Uterus (tissue), 4 donors: ENCODE data around the gene SPON1. TPM values are rescaled to one million over a fixed set of nuclear protein-coding genes. Genes with fewer than 3 reads are reported as not detected.
A peak's percentile ranks its signal among the peaks of the same experiment; 100 is the strongest.

ENCODE experiments used
- DNase-seq, 2 donors: peaks; one replicate each; pipeline ENCODE4 v3.0.0-alpha.2; 2019 to 2020
- H3K27ac ChIP-seq, 2 donors: fragments of 200-600 bp; sonication (generic); 1 replicate in 1 of 2; 2 replicates in 1 of 2; pipeline ENCODE4 v1.5.1; 2016 to 2018
- H3K27me3 ChIP-seq, 2 donors: fragments of 200-600 bp; sonication (generic); one replicate each; pipeline ENCODE4 v1.5.1; 2018 to 2019; ENCODE audit warnings: control low read depth in 1 of 2
- H3K36me3 ChIP-seq, 2 donors: fragments of 200-600 bp; sonication (generic); one replicate each; pipeline ENCODE4 v1.5.1; 2019; ENCODE audit warnings: control low read depth in 1 of 2
- H3K4me1 ChIP-seq, 2 donors: fragments of 200-600 bp; sonication (generic); one replicate each; pipeline ENCODE4 v1.5.1; 2018 to 2019; ENCODE audit warnings: control low read depth in 1 of 2
- H3K4me3 ChIP-seq, 2 donors: fragments of 200-600 bp; sonication (generic); 1 replicate in 1 of 2; 2 replicates in 1 of 2; pipeline ENCODE4 v1.5.1; 2018 to 2019; ENCODE audit warnings: mild to moderate bottlenecking in 1 of 2
- H3K9me3 ChIP-seq, 2 donors: fragments of 200-600 bp; sonication (generic); one replicate each; pipeline ENCODE4 v1.5.1; 2019; ENCODE audit warnings: control low read depth in 1 of 2
- POLR2A ChIP-seq, 2 donors: fragments of 450-650 bp; IDR thresholded peaks; one replicate each; pipeline ENCODE4 v1.6.1; 2016; ENCODE audit warnings: antibody characterized with exemption in 2 of 2, mild to moderate bottlenecking in 1 of 2, moderate library complexity in 1 of 2
- intact Hi-C: fragments of 100-400 bp; cut with DNase I; formaldehyde crosslinking; loops from one replicate; pipeline ENCODE4 v1.15.1; 2023; ENCODE audit warnings: low total_unique reads
- total RNA-seq, 4 donors: library from RNA; depleted of rRNA in 3 of 4; stranded (reverse); fragments of >200 nt in 3 of 4; gene quantifications; one replicate each; pipeline versions ENCODE4 v1.1.0 to v1.2.4, GENCODE V29; 2014 to 2023
- TF ChIP-seq, protein P1 (sequence below), 4 experiments: fragments of 200-600 bp in 2 of 4; fragments of 450-650 bp in 2 of 4; sonication (generic) in 2 of 4; IDR thresholded peaks; one replicate each; pipeline ENCODE4 v1.5.1; 2016 to 2019; ENCODE audit warnings: antibody characterized with exemption in 4 of 4, mild to moderate bottlenecking in 2 of 4, moderate library complexity in 1 of 4
- donor health status: DM: yes; HTN: yes; CAD: no.

SPON1 gene
- total RNA-seq, 4 donors from 2014 or later, result 18.8 to 139 (median 28.8) TPM

DNA sequence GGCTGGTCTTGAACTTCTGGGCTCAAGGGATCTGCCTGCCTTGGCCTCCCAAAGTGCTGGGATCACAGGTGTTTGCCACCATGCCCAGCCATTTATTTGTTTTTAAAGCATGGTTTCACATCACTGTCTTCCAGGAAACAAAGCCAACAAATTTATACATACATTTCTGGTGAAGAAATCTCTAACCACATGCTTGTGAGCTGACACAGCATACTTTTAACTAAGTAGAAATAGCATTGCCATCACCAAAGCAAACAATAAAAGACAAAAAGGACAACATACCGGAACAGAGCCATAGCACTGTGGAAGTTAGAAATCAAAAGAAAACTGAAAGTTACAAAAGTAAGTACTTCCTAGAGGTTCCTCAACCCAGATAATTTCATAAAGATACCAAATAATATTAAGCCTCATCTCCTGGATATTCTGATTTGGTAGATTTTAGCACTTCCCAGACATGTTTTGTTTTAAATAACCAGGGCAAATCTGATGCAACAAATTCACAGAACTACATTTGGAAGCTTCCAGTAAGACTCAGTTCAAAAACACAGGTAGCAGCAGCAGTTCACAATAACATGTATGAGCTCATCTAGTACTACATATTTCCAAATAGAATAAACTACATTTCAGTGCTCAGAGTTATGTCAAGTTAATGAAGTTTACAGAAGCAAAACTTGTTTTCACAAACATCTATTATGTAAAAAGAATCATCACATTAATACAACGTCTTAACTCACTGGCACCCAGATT is 325.8 kb downstream of the SPON1 start:
- Histone ChIP-seq H3K9me3 (no peaks in the 10 kb centered on the region), H3K4me1 (no peaks in the 10 kb centered on the region), H3K4me3 (no peak overlapping the region), H3K27me3 (no peaks in the 10 kb centered on the region), H3K36me3 (no peaks in the 10 kb centered on the region), H3K27ac (no peak overlapping the region)
- TF ChIP-seq POLR2A (IDR thresholded peaks at IDR 0.05), result no peak
- TF ChIP-seq, protein P1, sequence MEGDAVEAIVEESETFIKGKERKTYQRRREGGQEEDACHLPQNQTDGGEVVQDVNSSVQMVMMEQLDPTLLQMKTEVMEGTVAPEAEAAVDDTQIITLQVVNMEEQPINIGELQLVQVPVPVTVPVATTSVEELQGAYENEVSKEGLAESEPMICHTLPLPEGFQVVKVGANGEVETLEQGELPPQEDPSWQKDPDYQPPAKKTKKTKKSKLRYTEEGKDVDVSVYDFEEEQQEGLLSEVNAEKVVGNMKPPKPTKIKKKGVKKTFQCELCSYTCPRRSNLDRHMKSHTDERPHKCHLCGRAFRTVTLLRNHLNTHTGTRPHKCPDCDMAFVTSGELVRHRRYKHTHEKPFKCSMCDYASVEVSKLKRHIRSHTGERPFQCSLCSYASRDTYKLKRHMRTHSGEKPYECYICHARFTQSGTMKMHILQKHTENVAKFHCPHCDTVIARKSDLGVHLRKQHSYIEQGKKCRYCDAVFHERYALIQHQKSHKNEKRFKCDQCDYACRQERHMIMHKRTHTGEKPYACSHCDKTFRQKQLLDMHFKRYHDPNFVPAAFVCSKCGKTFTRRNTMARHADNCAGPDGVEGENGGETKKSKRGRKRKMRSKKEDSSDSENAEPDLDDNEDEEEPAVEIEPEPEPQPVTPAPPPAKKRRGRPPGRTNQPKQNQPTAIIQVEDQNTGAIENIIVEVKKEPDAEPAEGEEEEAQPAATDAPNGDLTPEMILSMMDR (IDR thresholded peaks at IDR 0.05), result no peak
- intact Hi-C loops, result no loop called here
- no peak for DNase-seq

DNA sequence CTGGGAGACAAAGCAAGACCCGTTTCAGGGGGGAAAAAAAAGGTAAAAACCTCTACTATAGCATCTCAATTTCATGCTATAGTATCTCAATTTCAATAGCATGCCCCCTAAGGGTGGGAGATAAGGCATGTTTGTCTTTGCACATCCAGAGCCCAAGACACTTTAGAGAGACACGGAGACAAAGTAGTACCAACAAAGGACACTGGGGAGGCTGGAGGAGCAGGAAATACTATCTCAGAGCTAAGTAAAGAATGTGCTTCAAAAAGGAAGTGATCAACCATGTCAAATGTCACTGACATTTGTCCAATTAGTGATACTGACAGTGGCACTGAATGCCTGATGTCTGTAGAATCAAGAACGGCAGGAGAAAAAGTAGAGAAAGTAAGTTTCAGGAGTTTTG is 327.9 kb downstream of the SPON1 start:
- no peak for TF ChIP-seq POLR2A (IDR thresholded peaks at IDR 0.05)
- TF ChIP-seq, protein P1 (IDR thresholded peaks at IDR 0.05), result no peak
- H3K4me1 ChIP-seq, result no peaks in the 10 kb centered on the region
- no peak overlapping the region for H3K4me3 ChIP-seq
- H3K9me3 ChIP-seq, result no peaks in the 10 kb centered on the region
- H3K36me3 ChIP-seq, result no peaks in the 10 kb centered on the region
- no peak overlapping the region for H3K27ac ChIP-seq
- H3K27me3 ChIP-seq, result no peaks in the 10 kb centered on the region
- no peak for DNase-seq
- intact Hi-C loops, result no loop called here

DNA sequence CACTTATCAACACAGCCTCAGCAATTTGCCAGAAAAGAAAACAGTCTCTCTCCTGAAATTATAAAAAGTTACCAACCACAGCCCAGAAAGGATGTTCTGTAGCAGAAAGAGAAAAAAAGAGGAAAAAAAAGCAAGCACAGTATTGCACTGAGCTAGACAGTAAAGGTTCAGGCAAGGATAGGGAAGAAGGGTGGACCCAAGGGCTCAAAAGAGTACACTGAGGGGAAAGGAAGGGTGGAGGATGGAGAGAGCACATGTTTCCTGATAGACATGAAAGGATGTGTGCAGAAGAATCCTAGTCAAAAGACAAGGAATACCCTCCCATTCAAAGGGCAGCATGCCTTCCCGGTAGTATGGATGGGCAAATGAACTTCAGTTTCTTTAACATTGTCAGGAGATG is 337.4 kb downstream of the SPON1 start:
- H3K36me3 ChIP-seq, result no peaks in the 10 kb centered on the region
- H3K4me1 ChIP-seq, result no peaks in the 10 kb centered on the region
- intact Hi-C loops, result no loop called here
- TF ChIP-seq, protein P1 (IDR thresholded peaks at IDR 0.05), result no peak
- no peak for TF ChIP-seq POLR2A (IDR thresholded peaks at IDR 0.05)
- DNase-seq, result no peak
- no peaks in the 10 kb centered on the region for H3K9me3 ChIP-seq
- no peak overlapping the region for H3K27ac ChIP-seq
- H3K4me3 ChIP-seq, result no peak overlapping the region
- no peaks in the 10 kb centered on the region for H3K27me3 ChIP-seq

DNA sequence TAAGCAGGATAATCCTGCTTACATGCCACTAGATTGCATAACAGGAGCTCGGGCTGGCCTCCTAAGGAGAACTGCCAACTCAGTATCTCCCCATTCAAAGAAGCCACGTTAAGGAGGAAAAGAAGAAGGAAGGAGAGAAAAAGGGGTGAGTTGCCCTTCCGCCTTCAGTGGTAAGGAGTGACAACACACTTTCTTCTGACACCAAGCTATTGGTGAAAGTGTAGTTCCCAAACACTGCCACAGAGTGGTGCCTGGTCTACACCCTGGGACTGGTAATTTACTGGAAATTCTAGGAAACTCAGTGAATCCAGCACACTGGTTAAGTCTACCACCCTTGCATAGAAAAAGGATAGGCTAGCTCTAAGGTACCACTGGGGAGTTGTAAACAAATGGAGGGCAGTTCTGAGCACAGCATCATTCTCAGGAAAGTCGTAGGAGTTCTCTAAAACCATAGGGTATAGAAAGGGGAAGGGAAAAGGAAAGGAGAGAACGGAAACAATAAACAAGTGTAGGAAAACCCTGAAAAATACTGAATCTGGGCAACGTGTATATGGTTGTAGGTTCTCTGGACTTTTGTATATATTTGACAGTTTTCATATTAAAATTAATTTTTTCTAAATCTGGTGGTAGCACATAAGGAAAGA is 338.3 kb downstream of the SPON1 start:
- Histone ChIP-seq H3K36me3 (no peaks in the 10 kb centered on the region), H3K27ac (no peak overlapping the region), H3K4me1 (no peaks in the 10 kb centered on the region), H3K4me3 (no peak overlapping the region), H3K9me3 (no peaks in the 10 kb centered on the region), H3K27me3 (no peaks in the 10 kb centered on the region)
- TF ChIP-seq, protein P1 (IDR thresholded peaks at IDR 0.05), result peak; percentile 63 to 75 (median 66)
- no peak for TF ChIP-seq POLR2A (IDR thresholded peaks at IDR 0.05)
- peak; percentile 36 to 43 for DNase-seq
- intact Hi-C loops, result no loop called here

DNA sequence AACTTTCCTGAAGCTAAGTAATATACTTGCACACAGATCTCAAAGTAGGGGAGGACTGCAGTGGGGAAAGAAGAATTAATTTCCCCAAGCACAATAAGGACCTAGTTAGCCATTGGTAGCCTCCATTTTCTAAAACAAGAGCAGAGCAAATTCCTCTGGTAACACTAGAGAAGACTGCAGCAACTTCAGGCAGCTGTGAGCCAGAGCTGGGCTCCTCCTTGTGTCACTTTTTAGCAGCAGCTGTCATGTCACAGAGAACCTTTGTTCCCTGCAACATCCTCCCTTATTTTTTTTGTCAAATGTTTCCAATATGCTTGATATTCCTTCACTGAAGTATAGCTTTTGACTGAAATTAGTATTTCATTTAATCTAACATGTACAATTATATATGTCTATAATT is 342.1 kb downstream of the SPON1 start:
- H3K9me3 ChIP-seq, result no peaks in the 10 kb centered on the region
- TF ChIP-seq, protein P1 (IDR thresholded peaks at IDR 0.05), result no peak
- no peak for TF ChIP-seq POLR2A (IDR thresholded peaks at IDR 0.05)
- no peak overlapping the region for H3K4me3 ChIP-seq
- peaks cover 0 to 6% of the 10 kb centered on the region in 2 donors for H3K4me1 ChIP-seq
- no peaks in the 10 kb centered on the region for H3K27me3 ChIP-seq
- no peak for DNase-seq
- no peak overlapping the region for H3K27ac ChIP-seq
- intact Hi-C loops, result no loop called here
- no peaks in the 10 kb centered on the region for H3K36me3 ChIP-seq
